AG09309 (cell line): ENCODE results near the gene LHFPL2.

ENCODE experiments used
- DNase-seq: peaks from one replicate; pipeline ENCODE4 v3.0.0-alpha.2; 2010; ENCODE audit warnings: low read depth
- H3K4me3 ChIP-seq: 2 replicates; pipeline ENCODE4 v1.5.1; 2011; ENCODE audit warnings: mild to moderate bottlenecking, low read depth, low read length, moderate library complexity; ENCODE audit not compliant: control insufficient read depth
- CTCF ChIP-seq: IDR thresholded peaks from 2 replicates; pipeline ENCODE4 v1.5.1; 2011; ENCODE audit warnings: mild to moderate bottlenecking, low read depth, low read length, inconsistent platforms; ENCODE audit not compliant: insufficient read depth, control insufficient read depth; ENCODE audit errors: missing control alignments

Gene LHFPL2

GRCh38 chr5:78518365-78519197 is 130.0 kb downstream of the LHFPL2 start:
- H3K4me3 ChIP-seq = no peak overlapping the region
- TF ChIP-seq CTCF = no peak
- no peak for DNase-seq

- TF ChIP-seq CTCF = no peak
- DNase-seq = no peak
- no peak overlapping the region for H3K4me3 ChIP-seq
Measured at GRCh38 chr5:78515670-78516069, 132.9 kb downstream of the LHFPL2 start.

- DNase-seq = no peak
- no peak for TF ChIP-seq CTCF
- H3K4me3 ChIP-seq = no peak overlapping the region
Measured at GRCh38 chr5:78514427-78515330, 133.9 kb downstream of the LHFPL2 start.

GRCh38 chr5:78513441-78513840 is 135.1 kb downstream of the LHFPL2 start:
- H3K4me3 ChIP-seq = no peak overlapping the region
- no peak for DNase-seq
- TF ChIP-seq CTCF = no peak

GRCh38 chr5:78512435-78512834 is 136.1 kb downstream of the LHFPL2 start:
- TF ChIP-seq CTCF = no peak
- no peak for DNase-seq
- H3K4me3 ChIP-seq = no peak overlapping the region

- no peak for DNase-seq
- no peak overlapping the region for H3K4me3 ChIP-seq
- TF ChIP-seq CTCF = no peak
Measured at GRCh38 chr5:78511121-78511906, 137.3 kb downstream of the LHFPL2 start.
